ENCODE data around the gene FOXK1.

GRCh38 chr7:4788627-4789189, 106.6 kb downstream of the FOXK1 start:
- TF ChIP-seq POLR2A (IDR thresholded peaks at IDR 0.05) (no peak), CTCF (IDR thresholded peaks at IDR 0.05) (no peak)

Data from ovary (tissue), 3 donors.